Activated CD8-positive, alpha-beta T cell treated with anti-CD3 and anti-CD28 coated beads for 36 hours (primary cell): Measurements from ENCODE around the gene STIM1. TPM values are rescaled to one million over a fixed set of nuclear protein-coding genes. Genes with fewer than 3 reads are reported as not detected.

Source experiments
- ATAC-seq: fragments of 200-7000 bp; cut with Tn5 transposase; one replicate; pipeline ENCODE4 v1.10.0; 2021; ENCODE audit warnings: mild to moderate bottlenecking, moderate library complexity
- CTCF ChIA-PET: fragments of 350-600 bp; sonication (Branson Sonifier 250); formaldehyde crosslinking; loops from one replicate; lab custom pipeline; 2021; ENCODE audit warnings: antibody characterized with exemption; lab: Charles Lee
- POLR2A ChIA-PET: fragments of 350-600 bp; sonication (Branson Sonifier 250); formaldehyde crosslinking; loops from one replicate; lab custom pipeline; 2021; ENCODE audit warnings: antibody characterized with exemption; lab: Charles Lee
- DNase-seq: peaks from one replicate; pipeline ENCODE4 v3.0.0-alpha.2; 2020
- H3K27ac Mint-ChIP-seq: one replicate; pipeline ENCODE4 v1.8.0; 2021; ENCODE audit warnings: mild to moderate bottlenecking, mixed read lengths
- H3K27me3 Mint-ChIP-seq: one replicate; pipeline ENCODE4 v1.8.0; 2021; ENCODE audit warnings: mixed read lengths
- H3K36me3 Mint-ChIP-seq: one replicate; pipeline ENCODE4 v1.8.0; 2021; ENCODE audit warnings: low read depth, mixed read lengths
- H3K4me1 Mint-ChIP-seq: one replicate; pipeline ENCODE4 v1.8.0; 2021; ENCODE audit warnings: low read depth, mixed read lengths
- H3K4me3 Mint-ChIP-seq: one replicate; pipeline ENCODE4 v1.8.0; 2021; ENCODE audit warnings: mild to moderate bottlenecking, moderate library complexity, mixed read lengths
- H3K9me3 Mint-ChIP-seq: one replicate; pipeline ENCODE4 v1.8.0; 2021; ENCODE audit warnings: mixed read lengths
- intact Hi-C: fragments of 100-400 bp; cut with micrococcal nuclease; formaldehyde crosslinking; loops from one replicate; pipeline ENCODE4 v1.10.0; 2022
- total RNA-seq, 2 experiments: library from RNA; stranded (reverse); gene quantifications; one replicate each; pipeline ENCODE4 v1.2.3, GENCODE V29; 2021
- TF ChIP-seq, protein P1 (sequence below): fragments of 200-600 bp; IDR thresholded peaks from one replicate; pipeline ENCODE4 v1.8.0; 2022; ENCODE audit warnings: antibody characterized with exemption, mild to moderate bottlenecking

Gene STIM1
- total RNA-seq, 2 experiments from 2014 or later, result 60.8 to 61.4 TPM

- peak overlapping the region; percentile 40 for H3K27ac Mint-ChIP-seq
- DNase-seq (no peak), ATAC-seq (no peak)
- H3K27me3 Mint-ChIP-seq, result no peaks in the 10 kb centered on the region
- CTCF ChIA-PET, result no interaction called here
- peaks cover 79% of the 10 kb centered on the region for H3K4me1 Mint-ChIP-seq
- POLR2A ChIA-PET, result interaction anchor here (3.2 kb wide), 1 partner anchor 102 kb away, joined by 11 read pairs; the partner anchor contains the start of gene STIM1
- TF ChIP-seq, protein P1, sequence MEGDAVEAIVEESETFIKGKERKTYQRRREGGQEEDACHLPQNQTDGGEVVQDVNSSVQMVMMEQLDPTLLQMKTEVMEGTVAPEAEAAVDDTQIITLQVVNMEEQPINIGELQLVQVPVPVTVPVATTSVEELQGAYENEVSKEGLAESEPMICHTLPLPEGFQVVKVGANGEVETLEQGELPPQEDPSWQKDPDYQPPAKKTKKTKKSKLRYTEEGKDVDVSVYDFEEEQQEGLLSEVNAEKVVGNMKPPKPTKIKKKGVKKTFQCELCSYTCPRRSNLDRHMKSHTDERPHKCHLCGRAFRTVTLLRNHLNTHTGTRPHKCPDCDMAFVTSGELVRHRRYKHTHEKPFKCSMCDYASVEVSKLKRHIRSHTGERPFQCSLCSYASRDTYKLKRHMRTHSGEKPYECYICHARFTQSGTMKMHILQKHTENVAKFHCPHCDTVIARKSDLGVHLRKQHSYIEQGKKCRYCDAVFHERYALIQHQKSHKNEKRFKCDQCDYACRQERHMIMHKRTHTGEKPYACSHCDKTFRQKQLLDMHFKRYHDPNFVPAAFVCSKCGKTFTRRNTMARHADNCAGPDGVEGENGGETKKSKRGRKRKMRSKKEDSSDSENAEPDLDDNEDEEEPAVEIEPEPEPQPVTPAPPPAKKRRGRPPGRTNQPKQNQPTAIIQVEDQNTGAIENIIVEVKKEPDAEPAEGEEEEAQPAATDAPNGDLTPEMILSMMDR, result no peak
- H3K4me3 Mint-ChIP-seq, result no peak overlapping the region
- intact Hi-C loops, result no loop called here
- peaks cover 9% of the 10 kb centered on the region for H3K36me3 Mint-ChIP-seq
- no peaks in the 10 kb centered on the region for H3K9me3 Mint-ChIP-seq
Observed at GRCh38 chr11:3956748-3957147, 101.3 kb downstream of the STIM1 start.

GRCh38 chr11:3957437-3957836 is 102.0 kb downstream of the STIM1 start:
- Mint-ChIP-seq H3K27me3 (no peaks in the 10 kb centered on the region), H3K9me3 (no peaks in the 10 kb centered on the region), H3K27ac (peak overlapping the region; percentile 14), H3K36me3 (peaks cover 6% of the 10 kb centered on the region), H3K4me1 (peaks cover 80% of the 10 kb centered on the region), H3K4me3 (no peak overlapping the region)
- DNase-seq (no peak), ATAC-seq (no peak)
- ChIA-PET CTCF (interaction anchor here (1.2 to 4.6 kb wide), 3 partner anchors 102 to 116 kb away, joined by 5 to 36 read pairs (median 17); partner anchors contain the start of gene STIM1), POLR2A (no interaction called here)
- intact Hi-C loops, result no loop called here
- TF ChIP-seq, protein P1, result no peak

- Mint-ChIP-seq H3K4me1 (peaks cover 78% of the 10 kb centered on the region), H3K27ac (peak overlapping the region; percentile 21), H3K4me3 (no peak overlapping the region), H3K36me3 (peaks cover 5% of the 10 kb centered on the region), H3K27me3 (no peaks in the 10 kb centered on the region), H3K9me3 (no peaks in the 10 kb centered on the region)
- POLR2A ChIA-PET, result interaction anchor here (0.7 to 0.8 kb wide), 3 partner anchors 12 to 68 kb away, joined by 3 to 4 read pairs (median 3); no protein-coding TSS in a partner anchor
- ATAC-seq (no peak), DNase-seq (no peak)
- TF ChIP-seq, protein P1, result no peak
- CTCF ChIA-PET, result interaction anchor here (1.1 to 4.6 kb wide), 6 partner anchors 9 to 115 kb away, joined by 3 to 36 read pairs (median 4); partner anchors contain the start of gene STIM1
- intact Hi-C loops, result no loop called here
Observed at GRCh38 chr11:3958281-3958680, 102.8 kb downstream of the STIM1 start.

DNA sequence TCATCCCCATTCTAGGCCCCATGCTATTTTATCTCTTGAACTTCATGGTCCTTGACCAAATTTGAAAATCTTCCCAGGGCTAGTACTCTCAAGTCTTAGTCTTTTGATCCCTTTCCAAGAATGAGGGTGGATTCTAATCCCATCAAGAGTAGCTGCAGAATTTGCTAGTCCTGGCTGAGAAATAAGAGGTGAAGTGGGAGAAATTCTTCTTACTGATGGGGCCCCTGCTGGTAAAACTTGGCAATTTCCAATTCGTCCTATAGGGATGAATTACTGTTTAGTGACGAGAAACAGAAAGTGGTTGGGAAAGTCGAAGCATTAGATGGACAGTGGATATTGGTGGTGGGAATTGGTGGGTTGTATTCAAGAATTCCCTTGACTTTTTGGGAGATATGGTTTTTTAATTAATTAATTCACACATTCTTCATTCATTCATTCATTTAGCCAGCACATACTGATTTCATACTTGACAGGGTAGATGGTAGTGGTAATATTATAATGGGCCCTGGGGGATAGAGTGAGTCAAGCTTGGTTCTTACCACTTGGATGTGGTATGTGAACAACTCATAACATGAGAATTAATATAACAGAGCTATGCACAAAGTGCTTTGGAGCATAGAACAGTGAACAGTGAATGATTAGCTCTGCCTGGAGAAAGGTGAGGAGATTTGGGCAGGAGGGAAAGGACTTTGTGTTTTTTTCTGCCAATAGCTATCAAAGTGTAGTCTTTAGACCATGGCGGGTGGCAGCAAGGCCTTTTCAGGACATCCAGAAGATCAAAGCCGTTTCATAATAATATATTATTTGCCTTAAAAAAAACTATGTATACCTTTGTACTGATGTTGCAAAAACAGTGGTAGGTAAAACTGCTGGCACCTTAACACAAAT is 103.8 kb downstream of the STIM1 start:
- ATAC-seq, result peak; percentile 64

More for the DNA sequence above, 103.8 kb downstream of the STIM1 start:
- ChIA-PET CTCF (interaction anchor here (0.6 to 4.6 kb wide), 13 partner anchors 8 to 139 kb away, joined by 3 to 36 read pairs (median 3); partner anchors contain the start of gene STIM1), POLR2A (interaction anchor here (0.7 to 1.2 kb wide), 2 partner anchors 11 to 67 kb away, joined by 4 to 6 read pairs; no protein-coding TSS in a partner anchor)
- no peak overlapping the region for H3K27ac Mint-ChIP-seq
- intact Hi-C loops, result no loop called here
- H3K27me3 Mint-ChIP-seq, result no peaks in the 10 kb centered on the region
- no peak overlapping the region for H3K4me3 Mint-ChIP-seq
- peaks cover 3% of the 10 kb centered on the region for H3K36me3 Mint-ChIP-seq
- no peaks in the 10 kb centered on the region for H3K9me3 Mint-ChIP-seq
- H3K4me1 Mint-ChIP-seq, result peaks cover 77% of the 10 kb centered on the region
- TF ChIP-seq, protein P1, result peak; percentile 11
- no peak for DNase-seq
